NT2/D1 (cell line): ENCODE measurements around the gene XAB2.

Experiments used
- YY1 ChIP-seq: IDR thresholded peaks from 2 replicates; pipeline ENCODE4 v1.6.1; 2011; ENCODE audit not compliant: insufficient read length, insufficient read depth
- ZNF274 ChIP-seq: IDR thresholded peaks from 2 replicates; pipeline ENCODE4 v1.6.1; 2011; ENCODE audit warnings: mild to moderate bottlenecking, low read depth, low read length

- TF ChIP-seq YY1 (no peak), ZNF274 (no peak)
These were observed 32.6 kb upstream of the XAB2 start for GRCh38 chr19:7661744-7662538.
